Thymus (tissue), 11 donors: Measurements from ENCODE around the gene RBBP4. TPM values are rescaled to one million over a fixed set of nuclear protein-coding genes. Genes with fewer than 3 reads are reported as not detected.

Experiments used
- DNase-seq, 9 donors: peaks; one replicate each; pipeline ENCODE4 v3.0.0-alpha.2; 2013; ENCODE audit warnings: low spot score in 9 of 9, low read depth in 6 of 9, missing footprints in 1 of 9
- H3K27ac ChIP-seq, 2 donors: one replicate each; pipeline ENCODE4 v1.5.1; 2013; ENCODE audit warnings: control low read depth in 1 of 2, low read depth in 1 of 2, low read length in 1 of 2, mild to moderate bottlenecking in 1 of 2, moderate library complexity in 1 of 2
- H3K27me3 ChIP-seq, 2 donors: one replicate each; pipeline ENCODE4 v1.5.1; 2013; ENCODE audit warnings: low read length in 1 of 2; ENCODE audit not compliant: control insufficient read depth in 2 of 2, insufficient read depth in 1 of 2
- H3K36me3 ChIP-seq, 2 donors: one replicate each; pipeline ENCODE4 v1.5.1; 2013; ENCODE audit warnings: low read length in 1 of 2, mild to moderate bottlenecking in 1 of 2, moderate library complexity in 1 of 2; ENCODE audit not compliant: control insufficient read depth in 2 of 2, insufficient read depth in 2 of 2
- H3K4me1 ChIP-seq, 2 donors: one replicate each; pipeline ENCODE4 v1.5.1; 2013; ENCODE audit warnings: low read length in 2 of 2; ENCODE audit not compliant: control insufficient read depth in 2 of 2, insufficient read depth in 2 of 2
- H3K4me3 ChIP-seq, 2 donors: one replicate each; pipeline ENCODE4 v1.5.1; 2013; ENCODE audit warnings: low read length in 2 of 2, control low read depth in 1 of 2, mild to moderate bottlenecking in 1 of 2
- H3K9me3 ChIP-seq, 2 donors: one replicate each; pipeline ENCODE4 v1.5.1; 2013; ENCODE audit warnings: low read length in 1 of 2, mild to moderate bottlenecking in 1 of 2; ENCODE audit not compliant: control insufficient read depth in 2 of 2, insufficient read depth in 1 of 2
- WGBS: extraction: QIAGEN DNeasy Blood & Tissue Kit; methylation state at CpG from one replicate; pipeline ENCODE4 v1.1.7; 2013; 5-methylcytosine and 5-hydroxymethylcytosine counted together
- polyA plus RNA-seq: library from polyadenylated mRNA; stranded (reverse); fragments of 200-250 nt; gene quantifications from one replicate; pipeline ENCODE4 v1.2.3, GENCODE V29; 2013
- total RNA-seq: library from RNA; stranded (reverse); fragments of 120-200 nt; gene quantifications from one replicate; pipeline ENCODE4 v1.2.4, GENCODE V29; 2013
- donor health status: healthy.

The RBBP4 gene
- total and polyA plus RNA-seq, 2 donors = 92.6 to 204 TPM

GRCh38 chr1:32681509-32681908 lies 30.5 kb downstream of the RBBP4 start:
- WGBS = 96% methylated on average over 2 of the region's 2 CpGs
- H3K4me3 ChIP-seq = no peak overlapping the region
- no peaks in the 10 kb centered on the region for H3K9me3 ChIP-seq
- no peak for DNase-seq
- no peaks in the 10 kb centered on the region for H3K4me1 ChIP-seq
- no peak overlapping the region for H3K27ac ChIP-seq
- H3K27me3 ChIP-seq = no peaks in the 10 kb centered on the region
- peaks cover 58 to 88% of the 10 kb centered on the region in 2 donors for H3K36me3 ChIP-seq

- no peaks in the 10 kb centered on the region for H3K4me1 ChIP-seq
- H3K9me3 ChIP-seq = no peaks in the 10 kb centered on the region
- no peak overlapping the region for H3K27ac ChIP-seq
- no peak for DNase-seq
- H3K4me3 ChIP-seq = no peak overlapping the region
- no peaks in the 10 kb centered on the region for H3K27me3 ChIP-seq
- WGBS = 94% methylated on average over 3 of the region's 3 CpGs
- H3K36me3 ChIP-seq = peaks cover 53 to 87% of the 10 kb centered on the region in 2 donors
Observed at GRCh38 chr1:32681999-32682398, 31.0 kb downstream of the RBBP4 start.

DNA sequence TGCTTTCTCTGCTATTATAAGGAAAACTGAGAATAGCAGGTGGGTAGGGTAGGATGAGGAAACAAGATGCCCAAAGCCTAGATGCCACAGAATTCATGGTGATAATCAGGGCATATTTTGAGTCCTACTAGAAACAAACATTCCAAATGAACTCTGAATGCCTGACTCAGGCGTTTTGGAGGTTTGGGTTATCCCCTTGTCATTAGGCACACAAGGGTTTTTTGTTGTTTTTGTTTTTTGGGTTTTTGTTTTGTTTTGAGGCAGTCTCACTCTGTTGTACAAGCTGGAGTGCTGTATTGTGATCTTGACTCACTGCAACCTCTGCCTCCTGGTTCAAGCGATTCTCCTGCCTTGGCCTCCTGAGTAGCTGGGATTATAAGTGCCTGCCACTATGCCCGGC lies 32.4 kb downstream of the RBBP4 start:
- Histone ChIP-seq H3K36me3 (peaks cover 47 to 79% of the 10 kb centered on the region in 2 donors), H3K4me1 (no peaks in the 10 kb centered on the region), H3K27me3 (no peaks in the 10 kb centered on the region), H3K27ac (no peak overlapping the region), H3K9me3 (no peaks in the 10 kb centered on the region), H3K4me3 (no peak overlapping the region)
- 97% methylated on average over 3 of the region's 3 CpGs for WGBS
- no peak for DNase-seq

GRCh38 chr1:32684167-32684811 lies 33.3 kb downstream of the RBBP4 start:
- Histone ChIP-seq H3K4me1 (no peaks in the 10 kb centered on the region), H3K36me3 (peaks cover 38 to 72% of the 10 kb centered on the region in 2 donors)

GRCh38 chr1:32685498-32685897 lies 34.5 kb downstream of the RBBP4 start:
- H3K9me3 ChIP-seq = no peaks in the 10 kb centered on the region
- peaks cover 33 to 67% of the 10 kb centered on the region in 2 donors for H3K36me3 ChIP-seq
- H3K27ac ChIP-seq = no peak overlapping the region
- no peaks in the 10 kb centered on the region for H3K27me3 ChIP-seq
- no peak for DNase-seq
- H3K4me1 ChIP-seq = no peaks in the 10 kb centered on the region
- 86% methylated on average over 2 of the region's 2 CpGs for WGBS
- no peak overlapping the region for H3K4me3 ChIP-seq

More at GRCh38 chr1:32684167-32684811, 33.3 kb downstream of the RBBP4 start:
- no peak for DNase-seq
- Histone ChIP-seq H3K27me3 (no peaks in the 10 kb centered on the region), H3K27ac (no peak overlapping the region), H3K4me3 (no peak overlapping the region), H3K9me3 (no peaks in the 10 kb centered on the region)
- 94% methylated on average over 2 of the region's 2 CpGs for WGBS

DNA sequence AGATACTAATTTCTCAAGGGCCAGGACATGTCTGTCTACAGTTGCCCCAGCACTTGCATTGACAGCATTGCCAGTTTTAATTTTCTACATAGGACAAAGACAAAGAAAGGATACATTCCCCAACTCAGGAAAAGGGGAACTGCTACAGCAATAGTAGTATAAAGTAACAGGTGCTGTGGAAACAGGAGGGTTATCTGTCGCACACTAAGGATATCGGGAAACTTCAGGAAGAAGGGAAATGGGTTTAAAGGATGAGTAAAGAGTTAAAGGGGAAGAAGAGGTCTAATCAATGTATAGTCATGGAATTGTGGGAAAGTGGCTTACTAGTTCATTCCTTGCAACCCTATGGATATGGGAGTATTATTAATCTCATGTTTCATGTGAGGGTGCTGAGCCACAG lies 35.4 kb downstream of the RBBP4 start:
- Histone ChIP-seq H3K27ac (no peak overlapping the region), H3K4me1 (no peaks in the 10 kb centered on the region), H3K9me3 (no peaks in the 10 kb centered on the region), H3K27me3 (no peaks in the 10 kb centered on the region), H3K36me3 (peaks cover 28 to 58% of the 10 kb centered on the region in 2 donors), H3K4me3 (no peak overlapping the region)
- no peak for DNase-seq
- 98% methylated on average over 2 of the region's 2 CpGs for WGBS

DNA sequence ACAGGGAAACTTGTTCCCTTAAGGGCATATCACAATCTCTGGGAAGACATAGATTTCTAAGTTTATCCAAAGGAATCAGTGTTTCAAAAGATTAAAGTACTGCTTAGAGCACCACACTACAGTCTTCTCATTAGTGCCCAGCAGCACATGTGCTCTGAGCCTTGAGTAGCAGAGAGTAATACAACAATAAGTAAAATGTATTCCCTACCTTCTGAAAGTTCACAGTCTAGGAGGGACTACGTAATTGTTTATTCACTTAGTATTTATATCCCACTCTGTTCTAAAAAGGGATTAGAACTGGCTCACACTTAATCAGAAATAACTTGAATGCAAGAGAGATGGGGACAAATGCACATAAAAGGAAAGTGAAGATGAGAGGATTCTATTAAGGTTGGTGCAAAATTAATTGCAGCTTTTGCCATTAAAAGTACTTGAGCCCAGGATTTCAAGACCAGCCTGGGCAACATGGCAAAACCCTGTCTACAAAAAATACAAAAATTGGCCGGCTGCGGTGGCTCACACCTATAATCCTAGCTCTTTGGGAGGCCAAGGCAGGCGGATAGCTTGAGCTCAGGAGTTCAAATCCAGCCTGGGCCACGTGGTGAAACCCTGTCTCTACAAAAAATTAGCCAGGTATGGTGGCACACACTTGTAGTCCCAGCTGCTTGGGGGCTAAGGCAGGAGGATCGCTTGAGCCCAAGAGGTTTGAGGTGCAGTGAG lies 42.6 kb downstream of the RBBP4 start:
- H3K36me3 ChIP-seq = peaks cover 0 to 2% of the 10 kb centered on the region in 2 donors
- H3K4me3 ChIP-seq = no peak overlapping the region
- H3K9me3 ChIP-seq = no peaks in the 10 kb centered on the region
- DNase-seq = no peak
- H3K4me1 ChIP-seq = no peaks in the 10 kb centered on the region
- H3K27ac ChIP-seq = peak overlapping the region in 1 of 2 donors; percentile 18
- 98% methylated on average over 6 of the region's 6 CpGs for WGBS
- no peaks in the 10 kb centered on the region for H3K27me3 ChIP-seq

DNA sequence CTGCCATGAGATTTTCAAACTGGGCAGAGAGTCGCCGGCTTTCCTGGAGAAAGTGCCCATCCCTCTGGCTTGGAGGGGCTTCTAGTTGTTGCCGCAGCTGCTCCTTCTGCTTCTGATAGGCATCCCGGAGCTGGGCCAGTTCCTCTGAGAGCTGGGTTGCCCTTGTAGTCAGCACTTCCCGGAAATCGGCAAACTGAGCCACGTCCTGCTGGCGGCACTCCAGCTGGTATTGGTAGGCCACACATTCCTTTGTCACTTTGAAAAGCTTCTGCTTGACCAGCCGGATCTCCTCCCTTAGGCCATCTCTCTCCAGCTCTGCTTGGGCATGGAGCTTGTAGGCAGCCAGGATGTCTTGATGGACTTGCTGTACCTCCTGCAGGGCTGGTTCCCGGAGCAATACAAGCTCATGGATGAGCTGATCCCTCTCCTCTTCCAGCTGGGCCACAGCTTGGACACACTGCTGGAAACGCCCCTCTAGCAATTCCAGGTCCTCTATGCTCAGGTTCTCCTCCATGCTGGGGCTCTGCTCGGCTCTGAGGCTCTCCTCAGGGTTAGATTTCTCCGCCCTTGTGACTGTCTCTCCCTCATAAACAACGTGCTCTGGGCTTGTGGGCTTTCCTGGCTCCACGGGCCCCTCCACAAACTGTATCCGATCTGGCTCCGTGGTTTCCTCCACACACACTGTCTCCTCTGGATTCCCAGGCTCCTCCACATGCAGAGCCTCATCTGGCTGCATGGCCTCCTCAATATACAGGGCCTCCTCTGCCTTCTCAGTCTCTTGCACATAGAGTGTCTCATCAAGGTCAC lies 44.3 kb downstream of the RBBP4 start:
- 85% methylated on average over 17 of the region's 17 CpGs for WGBS
- Histone ChIP-seq H3K9me3 (no peaks in the 10 kb centered on the region), H3K4me1 (no peaks in the 10 kb centered on the region), H3K27ac (no peak overlapping the region), H3K36me3 (no peaks in the 10 kb centered on the region), H3K27me3 (no peaks in the 10 kb centered on the region), H3K4me3 (no peak overlapping the region)
- DNase-seq = no peak

- peaks cover 0 to 1% of the 10 kb centered on the region in 2 donors for H3K27me3 ChIP-seq
- no peak overlapping the region for H3K4me3 ChIP-seq
- no peaks in the 10 kb centered on the region for H3K9me3 ChIP-seq
- H3K36me3 ChIP-seq = no peaks in the 10 kb centered on the region
- no peak overlapping the region for H3K27ac ChIP-seq
- DNase-seq = no peak
- over 99% methylated on average over 9 of the region's 9 CpGs for WGBS
- no peaks in the 10 kb centered on the region for H3K4me1 ChIP-seq
Observed at GRCh38 chr1:32696041-32696440, 45.0 kb downstream of the RBBP4 start.
